ENCODE results near the gene MAZ. TPM values are rescaled to one million over a fixed set of nuclear protein-coding genes. Genes with fewer than 3 reads are reported as not detected.

Gene MAZ
- total and polyA plus RNA-seq, 2 of the 8 experiments (the other 6 are each of a cell fraction or from before 2014, with no cell fraction given): 219 to 380 TPM

DNA sequence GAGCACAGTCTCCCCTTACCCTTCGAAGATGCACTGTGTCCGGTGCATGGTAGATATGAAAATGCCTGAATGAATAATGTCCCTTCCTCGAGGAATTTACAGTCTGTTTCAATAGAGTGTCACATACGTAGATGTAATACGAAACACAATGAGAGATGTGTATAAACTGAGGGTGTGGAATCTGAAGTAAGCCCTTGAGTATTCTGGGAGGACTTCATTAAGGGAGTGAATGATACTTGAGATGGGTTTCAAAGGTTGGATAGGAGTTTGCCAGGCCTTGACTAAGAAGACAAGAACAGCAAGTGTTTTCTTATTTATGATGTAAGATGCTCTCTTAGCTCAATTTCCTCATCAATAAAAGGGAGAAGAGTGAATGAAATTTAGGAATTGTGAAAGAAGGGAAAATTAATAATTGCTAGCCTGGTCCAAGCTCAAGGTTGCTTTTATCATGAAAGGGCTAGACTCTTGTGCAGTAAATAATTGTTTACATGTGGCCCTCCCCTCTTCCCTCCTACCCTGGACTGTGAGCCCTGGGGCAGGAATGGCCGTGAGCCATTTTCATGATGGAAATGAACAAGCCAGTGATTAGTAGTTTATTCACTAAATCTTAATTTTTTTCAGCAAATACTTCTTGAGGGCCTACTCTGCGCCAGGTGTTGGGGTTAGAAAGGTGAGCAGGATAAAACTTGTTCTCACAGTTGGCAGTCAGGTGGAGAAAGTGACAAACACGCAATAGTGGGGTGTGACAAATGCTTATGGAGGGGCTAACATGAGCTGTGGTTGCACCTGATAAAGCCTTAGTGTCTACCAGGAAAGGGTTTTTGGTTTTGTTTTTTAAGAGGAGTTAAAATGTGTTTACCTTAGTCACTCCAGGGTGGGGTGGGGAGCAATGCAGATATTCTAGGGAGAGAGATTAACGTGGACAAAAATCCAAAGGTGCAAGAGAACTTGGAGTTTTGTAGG is 14.2 kb upstream of the MAZ start (continued):
- TF ChIP-seq, protein P1, sequence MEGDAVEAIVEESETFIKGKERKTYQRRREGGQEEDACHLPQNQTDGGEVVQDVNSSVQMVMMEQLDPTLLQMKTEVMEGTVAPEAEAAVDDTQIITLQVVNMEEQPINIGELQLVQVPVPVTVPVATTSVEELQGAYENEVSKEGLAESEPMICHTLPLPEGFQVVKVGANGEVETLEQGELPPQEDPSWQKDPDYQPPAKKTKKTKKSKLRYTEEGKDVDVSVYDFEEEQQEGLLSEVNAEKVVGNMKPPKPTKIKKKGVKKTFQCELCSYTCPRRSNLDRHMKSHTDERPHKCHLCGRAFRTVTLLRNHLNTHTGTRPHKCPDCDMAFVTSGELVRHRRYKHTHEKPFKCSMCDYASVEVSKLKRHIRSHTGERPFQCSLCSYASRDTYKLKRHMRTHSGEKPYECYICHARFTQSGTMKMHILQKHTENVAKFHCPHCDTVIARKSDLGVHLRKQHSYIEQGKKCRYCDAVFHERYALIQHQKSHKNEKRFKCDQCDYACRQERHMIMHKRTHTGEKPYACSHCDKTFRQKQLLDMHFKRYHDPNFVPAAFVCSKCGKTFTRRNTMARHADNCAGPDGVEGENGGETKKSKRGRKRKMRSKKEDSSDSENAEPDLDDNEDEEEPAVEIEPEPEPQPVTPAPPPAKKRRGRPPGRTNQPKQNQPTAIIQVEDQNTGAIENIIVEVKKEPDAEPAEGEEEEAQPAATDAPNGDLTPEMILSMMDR (IDR thresholded peaks at IDR 0.05; ENCODE audit: control extremely low read depth in 1 of 3, insufficient read depth in 1 of 3, low read depth in 1 of 3, low read length in 3 of 3): no peak
- TF ChIP-seq SUZ12 (IDR thresholded peaks at IDR 0.05; ENCODE audit: low read length): no peak
- no peak for TF ChIP-seq SRF (IDR thresholded peaks at IDR 0.05; ENCODE audit: low read depth, low read length)
- TF ChIP-seq CHD2 (IDR thresholded peaks at IDR 0.05; ENCODE audit: low read length): no peak
- TF ChIP-seq POU5F1 (IDR thresholded peaks at IDR 0.05; ENCODE audit: low read depth, low read length): no peak
- TF ChIP-seq SIN3A (conservative IDR thresholded peaks at IDR 0.05 in 1 of 2, IDR thresholded peaks at IDR 0.05 in 1 of 2; ENCODE audit: low read depth in 1 of 2, low read length in 2 of 2): no peak
- TF ChIP-seq, protein P2, sequence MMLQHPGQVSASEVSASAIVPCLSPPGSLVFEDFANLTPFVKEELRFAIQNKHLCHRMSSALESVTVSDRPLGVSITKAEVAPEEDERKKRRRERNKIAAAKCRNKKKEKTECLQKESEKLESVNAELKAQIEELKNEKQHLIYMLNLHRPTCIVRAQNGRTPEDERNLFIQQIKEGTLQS (IDR thresholded peaks at IDR 0.05; ENCODE audit: insufficient read depth, low read depth, low read length): no peak

Measured in H1 (cell line).